Neural progenitor cell (in vitro differentiated cells): ENCODE data around the gene LYG1. TPM values are rescaled to one million over a fixed set of nuclear protein-coding genes. Genes with fewer than 3 reads are reported as not detected.
"Not testable (repeated sequence)": the region's sequence is repeated elsewhere in the genome, so short reads cannot be mapped to it uniquely, and the experiment has no call there.

Experiments used
- DNase-seq: peaks from one replicate; pipeline ENCODE4 v3.0.0-alpha.2; 2016; ENCODE audit warnings: low spot score
- H2AFZ ChIP-seq: fragments of 200-600 bp; sonication (generic); replicated peaks from 2 replicates; pipeline ENCODE4 v1.6.1; 2016; ENCODE audit warnings: antibody characterized with exemption
- H3F3A ChIP-seq: fragments of 200-600 bp; sonication (generic); 2 replicates; pipeline ENCODE4 v1.6.1; 2016; ENCODE audit warnings: antibody characterized with exemption, low read depth
- H3K27ac ChIP-seq: fragments of 200-600 bp; sonication (generic); 2 replicates; pipeline ENCODE4 v1.5.1; 2016; ENCODE audit warnings: mild to moderate bottlenecking
- H3K27me3 ChIP-seq: fragments of 200-600 bp; sonication (generic); 2 replicates; pipeline ENCODE4 v1.6.1; 2016; ENCODE audit warnings: mild to moderate bottlenecking, moderate library complexity
- H3K36me3 ChIP-seq: fragments of 200-600 bp; sonication (generic); 2 replicates; pipeline ENCODE4 v1.5.1; 2016
- H3K4me1 ChIP-seq: fragments of 200-600 bp; sonication (generic); 2 replicates; pipeline ENCODE4 v1.6.1; 2016; ENCODE audit warnings: mixed run types
- H3K4me2 ChIP-seq: fragments of 200-600 bp; sonication (generic); 2 replicates; pipeline ENCODE4 v1.6.1; 2016
- H3K4me3 ChIP-seq: fragments of 200-600 bp; sonication (generic); 2 replicates; pipeline ENCODE4 v1.5.1; 2016
- H3K79me2 ChIP-seq: fragments of 200-600 bp; sonication (generic); 2 replicates; pipeline ENCODE4 v1.6.1; 2016; ENCODE audit warnings: low read depth
- H3K9ac ChIP-seq: fragments of 200-600 bp; sonication (generic); 2 replicates; pipeline ENCODE4 v1.6.1; 2016
- H3K9me3 ChIP-seq: fragments of 200-600 bp; sonication (generic); 2 replicates; pipeline ENCODE4 v1.5.1; 2016; ENCODE audit warnings: low read depth
- H4K20me1 ChIP-seq: fragments of 200-600 bp; sonication (generic); 2 replicates; pipeline ENCODE4 v1.6.1; 2016; ENCODE audit warnings: low read depth
- H3K27ac Mint-ChIP-seq: 3 replicates; pipeline ENCODE4 v1.8.0; 2021; ENCODE audit warnings: mixed read lengths
- H3K27me3 Mint-ChIP-seq: 2 replicates; pipeline ENCODE4 v1.8.0; 2022; ENCODE audit warnings: low read depth, mild to moderate bottlenecking, inconsistent platforms, moderate library complexity, mixed read lengths; ENCODE audit not compliant: insufficient read depth
- H3K36me3 Mint-ChIP-seq: 3 replicates; pipeline ENCODE4 v1.8.0; 2021; ENCODE audit warnings: mixed read lengths
- H3K4me1 Mint-ChIP-seq: 3 replicates; pipeline ENCODE4 v1.8.0; 2021; ENCODE audit warnings: mixed read lengths
- H3K4me3 Mint-ChIP-seq: 3 replicates; pipeline ENCODE4 v1.8.0; 2021; ENCODE audit warnings: mild to moderate bottlenecking, moderate library complexity, mixed read lengths
- H3K9me3 Mint-ChIP-seq: 3 replicates; pipeline ENCODE4 v1.8.0; 2020; ENCODE audit warnings: mixed read lengths
- EZH2 ChIP-seq: fragments of 200-600 bp; sonication (generic); IDR thresholded peaks from 2 replicates; pipeline ENCODE4 v1.6.1; 2017; ENCODE audit warnings: antibody characterized with exemption, mild to moderate bottlenecking, moderate library complexity
- EZH2phosphoT487 ChIP-seq: fragments of 200-600 bp; sonication (generic); IDR thresholded peaks from 2 replicates; pipeline ENCODE4 v1.6.1; 2017; ENCODE audit warnings: antibody characterized with exemption
- total RNA-seq: library from RNA; depleted of rRNA; stranded (reverse); fragments of >200 nt; gene quantifications from 2 replicates; pipeline ENCODE4 v1.2.3, GENCODE V29; 2015; ENCODE audit warnings: low replicate concordance
- TF ChIP-seq, protein P1 (sequence below): fragments of 200-600 bp; sonication (generic); IDR thresholded peaks from 2 replicates; pipeline ENCODE4 v1.5.1; 2017; ENCODE audit warnings: antibody characterized with exemption, mild to moderate bottlenecking

Gene LYG1
- total RNA-seq, 1 donor from 2014 or later: 2.1 TPM

DNA sequence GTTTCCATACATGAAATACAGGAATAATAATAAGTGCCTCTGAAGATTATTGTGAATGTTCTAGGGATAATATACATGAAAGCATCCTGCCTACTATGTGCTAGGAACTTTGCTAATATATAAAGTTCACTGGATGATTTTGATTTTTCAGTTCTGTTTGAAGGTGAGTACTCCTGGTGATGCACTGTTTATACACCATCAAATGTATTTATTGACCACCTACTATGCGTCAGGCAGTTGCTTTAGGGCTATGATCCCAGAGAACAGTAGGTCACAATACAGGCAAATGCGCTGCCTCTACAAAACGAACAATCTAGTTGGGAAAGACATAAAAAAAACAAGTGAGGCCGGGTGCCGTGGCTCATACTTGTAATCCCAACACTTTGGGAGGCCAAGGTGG lies 24.4 kb upstream of the LYG1 start:
- no peaks in the 10 kb centered on the region for H3F3A ChIP-seq
- H3K4me3 ChIP-seq: no peak overlapping the region
- H4K20me1 ChIP-seq: peaks cover 9% of the 10 kb centered on the region
- no peak overlapping the region for H3K4me2 ChIP-seq
- H3K9me3 Mint-ChIP-seq: no peaks in the 10 kb centered on the region
- H3K36me3 ChIP-seq: peaks cover 15% of the 10 kb centered on the region
- peaks cover 12% of the 10 kb centered on the region for H3K79me2 ChIP-seq
- H3K4me1 Mint-ChIP-seq: no peaks in the 10 kb centered on the region
- peaks cover 3% of the 10 kb centered on the region for H3K27me3 Mint-ChIP-seq
- TF ChIP-seq, protein P1, sequence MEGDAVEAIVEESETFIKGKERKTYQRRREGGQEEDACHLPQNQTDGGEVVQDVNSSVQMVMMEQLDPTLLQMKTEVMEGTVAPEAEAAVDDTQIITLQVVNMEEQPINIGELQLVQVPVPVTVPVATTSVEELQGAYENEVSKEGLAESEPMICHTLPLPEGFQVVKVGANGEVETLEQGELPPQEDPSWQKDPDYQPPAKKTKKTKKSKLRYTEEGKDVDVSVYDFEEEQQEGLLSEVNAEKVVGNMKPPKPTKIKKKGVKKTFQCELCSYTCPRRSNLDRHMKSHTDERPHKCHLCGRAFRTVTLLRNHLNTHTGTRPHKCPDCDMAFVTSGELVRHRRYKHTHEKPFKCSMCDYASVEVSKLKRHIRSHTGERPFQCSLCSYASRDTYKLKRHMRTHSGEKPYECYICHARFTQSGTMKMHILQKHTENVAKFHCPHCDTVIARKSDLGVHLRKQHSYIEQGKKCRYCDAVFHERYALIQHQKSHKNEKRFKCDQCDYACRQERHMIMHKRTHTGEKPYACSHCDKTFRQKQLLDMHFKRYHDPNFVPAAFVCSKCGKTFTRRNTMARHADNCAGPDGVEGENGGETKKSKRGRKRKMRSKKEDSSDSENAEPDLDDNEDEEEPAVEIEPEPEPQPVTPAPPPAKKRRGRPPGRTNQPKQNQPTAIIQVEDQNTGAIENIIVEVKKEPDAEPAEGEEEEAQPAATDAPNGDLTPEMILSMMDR: no peak
- TF ChIP-seq EZH2: no peak
- TF ChIP-seq EZH2phosphoT487: no peak
- no peak overlapping the region for H3K4me3 Mint-ChIP-seq
- H2AFZ ChIP-seq: no peak overlapping the region
- no peaks in the 10 kb centered on the region for H3K27me3 ChIP-seq
- no peak overlapping the region for H3K9ac ChIP-seq
- no peak overlapping the region for H3K27ac Mint-ChIP-seq
- no peak for DNase-seq
- no peak overlapping the region for H3K27ac ChIP-seq
- no peaks in the 10 kb centered on the region for H3K4me1 ChIP-seq
- no peaks in the 10 kb centered on the region for H3K9me3 ChIP-seq
- H3K36me3 Mint-ChIP-seq: peaks cover 27% of the 10 kb centered on the region

- H3K27me3 Mint-ChIP-seq, H3K4me1 Mint-ChIP-seq: not testable (repeated sequence)
- peaks cover 34% of the 10 kb centered on the region for H3K36me3 Mint-ChIP-seq
Observed at GRCh38 chr2:99317873-99318200, 16.8 kb upstream of the LYG1 start.

DNA sequence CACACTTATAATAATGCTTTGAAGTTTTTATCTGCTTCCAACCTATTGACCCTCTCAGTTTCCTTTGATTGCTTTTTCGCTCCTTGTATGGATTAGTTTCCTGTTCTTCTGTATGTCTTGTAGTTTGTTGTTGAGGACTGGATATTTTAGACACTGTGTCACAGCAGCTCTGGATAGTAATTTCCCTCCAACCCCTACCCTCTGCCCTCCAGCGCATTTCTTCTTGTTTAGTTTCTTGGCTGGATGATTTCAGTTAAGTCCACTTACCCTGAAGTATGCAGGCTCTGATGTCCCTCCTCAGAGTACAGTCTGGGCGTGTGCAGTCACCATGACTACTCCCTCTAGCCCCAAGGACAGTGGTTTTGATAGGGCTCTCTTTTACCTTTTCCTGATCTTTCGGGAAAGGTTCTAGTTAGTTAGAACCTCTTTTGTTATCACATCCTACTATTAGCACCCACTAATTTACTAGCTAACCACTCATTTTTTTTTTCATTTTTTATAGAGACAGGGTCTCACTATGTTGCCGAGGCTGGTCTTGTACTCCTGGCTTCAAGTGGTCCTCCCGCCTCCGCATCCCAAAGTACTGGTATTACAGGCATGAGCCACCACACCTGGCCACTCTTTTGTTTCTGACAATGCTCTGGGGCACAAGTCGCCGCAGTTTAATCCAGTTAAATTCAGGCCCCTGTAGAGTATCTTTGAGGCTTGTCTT lies 16.3 kb upstream of the LYG1 start:
- Histone ChIP-seq H4K20me1 (no peaks in the 10 kb centered on the region), H3K9me3 (no peaks in the 10 kb centered on the region), H3K36me3 (peaks cover 16% of the 10 kb centered on the region), H2AFZ (no peak overlapping the region), H3K27ac (no peak overlapping the region), H3K4me3 (no peak overlapping the region), H3K4me1 (no peaks in the 10 kb centered on the region), H3K27me3 (no peaks in the 10 kb centered on the region), H3F3A (no peaks in the 10 kb centered on the region), H3K79me2 (no peaks in the 10 kb centered on the region), H3K9ac (no peak overlapping the region), H3K4me2 (no peak overlapping the region)
- no peak overlapping the region for H3K27ac Mint-ChIP-seq
- H3K4me3 Mint-ChIP-seq: no peak overlapping the region
- TF ChIP-seq EZH2 (no peak), EZH2phosphoT487 (no peak)
- TF ChIP-seq, protein P1: no peak
- H3K4me1 Mint-ChIP-seq: no peaks in the 10 kb centered on the region
- DNase-seq: no peak
- peaks cover 33% of the 10 kb centered on the region for H3K36me3 Mint-ChIP-seq
- peaks cover 2% of the 10 kb centered on the region for H3K27me3 Mint-ChIP-seq
- H3K9me3 Mint-ChIP-seq: no peaks in the 10 kb centered on the region

More at GRCh38 chr2:99317873-99318200, 16.8 kb upstream of the LYG1 start:
- H2AFZ ChIP-seq, H4K20me1 ChIP-seq, H3K9ac ChIP-seq, H3K4me1 ChIP-seq, H3F3A ChIP-seq, H3K27ac ChIP-seq, H3K9me3 Mint-ChIP-seq, H3K27me3 ChIP-seq, DNase-seq, H3K4me2 ChIP-seq, H3K4me3 Mint-ChIP-seq, H3K79me2 ChIP-seq, H3K27ac Mint-ChIP-seq, H3K4me3 ChIP-seq, H3K9me3 ChIP-seq: not testable (repeated sequence)
- H3K36me3 ChIP-seq: peaks cover 16% of the 10 kb centered on the region

- Histone ChIP-seq H3K27ac (no peak overlapping the region), H3F3A (no peaks in the 10 kb centered on the region), H3K4me1 (no peaks in the 10 kb centered on the region), H3K9me3 (no peaks in the 10 kb centered on the region), H3K4me2 (no peak overlapping the region), H3K79me2 (no peaks in the 10 kb centered on the region), H2AFZ (no peak overlapping the region), H3K27me3 (no peaks in the 10 kb centered on the region), H3K4me3 (no peak overlapping the region), H3K9ac (no peak overlapping the region), H3K36me3 (no peaks in the 10 kb centered on the region), H4K20me1 (no peaks in the 10 kb centered on the region)
- no peak overlapping the region for H3K4me3 Mint-ChIP-seq
- no peak for DNase-seq
- H3K27me3 Mint-ChIP-seq: peaks cover 2% of the 10 kb centered on the region
- no peaks in the 10 kb centered on the region for H3K9me3 Mint-ChIP-seq
- TF ChIP-seq, protein P1: no peak
- TF ChIP-seq EZH2phosphoT487 (no peak), EZH2 (no peak)
- H3K4me1 Mint-ChIP-seq: no peaks in the 10 kb centered on the region
- peaks cover 2% of the 10 kb centered on the region for H3K36me3 Mint-ChIP-seq
- H3K27ac Mint-ChIP-seq: no peak overlapping the region
Observed at GRCh38 chr2:99299580-99299979, 1.4 kb downstream of the LYG1 start.
